Measurements from ENCODE around the gene LIMK1.

Gene LIMK1

GRCh38 chr7:74051193-74051592, 32.4 kb upstream of the LIMK1 start:
- no peak overlapping the region for H3K27ac ChIP-seq
- no peak for TF ChIP-seq CTCF (conservative IDR thresholded peaks at IDR 0.05)
- TF ChIP-seq ZFX (IDR thresholded peaks at IDR 0.05) = no peak

- H3K27ac ChIP-seq = no peak overlapping the region
- TF ChIP-seq ZFX (IDR thresholded peaks at IDR 0.05) (no peak), CTCF (conservative IDR thresholded peaks at IDR 0.05) (no peak)
Observed at GRCh38 chr7:74051629-74052410, 31.8 kb upstream of the LIMK1 start.

GRCh38 chr7:74052628-74053027, 31.0 kb upstream of the LIMK1 start:
- no peak overlapping the region for H3K27ac ChIP-seq
- TF ChIP-seq ZFX (IDR thresholded peaks at IDR 0.05) = no peak
- no peak for TF ChIP-seq CTCF (conservative IDR thresholded peaks at IDR 0.05)

GRCh38 chr7:74053589-74054186, 29.9 kb upstream of the LIMK1 start:
- TF ChIP-seq ZFX (IDR thresholded peaks at IDR 0.05) = no peak
- TF ChIP-seq CTCF (conservative IDR thresholded peaks at IDR 0.05) = no peak
- no peak overlapping the region for H3K27ac ChIP-seq

- no peak overlapping the region for H3K27ac ChIP-seq
- TF ChIP-seq ZFX (IDR thresholded peaks at IDR 0.05) (no peak), CTCF (conservative IDR thresholded peaks at IDR 0.05) (no peak)
Observed at GRCh38 chr7:74056096-74056915, 27.3 kb upstream of the LIMK1 start.

- H3K27ac ChIP-seq = no peak overlapping the region
- TF ChIP-seq CTCF (conservative IDR thresholded peaks at IDR 0.05) = no peak
- no peak for TF ChIP-seq ZFX (IDR thresholded peaks at IDR 0.05)
Observed at GRCh38 chr7:74057216-74057925, 26.2 kb upstream of the LIMK1 start.
